Glutamatergic neuron (in vitro differentiated cells): ENCODE data around the gene CFHR1. TPM values are rescaled to one million over a fixed set of nuclear protein-coding genes. Genes with fewer than 3 reads are reported as not detected.

ENCODE experiments used
- DNase-seq: peaks from one replicate; pipeline ENCODE4 v3.0.0; 2022
- H3K27ac Mint-ChIP-seq: one replicate; pipeline ENCODE4 v1.8.0; 2020; ENCODE audit warnings: mild to moderate bottlenecking, mixed read lengths, inconsistent platforms; ENCODE audit not compliant: unreplicated experiment
- H3K27me3 Mint-ChIP-seq: one replicate; pipeline ENCODE4 v1.8.0; 2020; ENCODE audit warnings: mild to moderate bottlenecking, moderate library complexity, mixed read lengths, inconsistent platforms; ENCODE audit not compliant: unreplicated experiment
- H3K36me3 Mint-ChIP-seq: one replicate; pipeline ENCODE4 v1.8.0; 2020; ENCODE audit warnings: mild to moderate bottlenecking, mixed read lengths, inconsistent platforms; ENCODE audit not compliant: unreplicated experiment
- H3K4me1 Mint-ChIP-seq: one replicate; pipeline ENCODE4 v1.8.0; 2020; ENCODE audit warnings: mild to moderate bottlenecking, low read depth, mixed read lengths, inconsistent platforms; ENCODE audit not compliant: unreplicated experiment
- H3K4me3 Mint-ChIP-seq: one replicate; pipeline ENCODE4 v1.8.0; 2020; ENCODE audit warnings: mild to moderate bottlenecking, mixed read lengths, inconsistent platforms; ENCODE audit not compliant: unreplicated experiment
- H3K9me3 Mint-ChIP-seq: one replicate; pipeline ENCODE4 v1.8.0; 2020; ENCODE audit warnings: mild to moderate bottlenecking, moderate library complexity, mixed read lengths, inconsistent platforms; ENCODE audit not compliant: unreplicated experiment
- total RNA-seq: library from RNA; stranded (reverse); fragmentation: NEBNext Ultra II Directional; extraction: Animal tissue kit (Norgen Biotek cat#: 25700); gene quantifications from one replicate; pipeline ENCODE4 v1.2.1, GENCODE V29; 2021; ENCODE audit not compliant: unreplicated experiment
- TF ChIP-seq, protein P1 (sequence below): fragments of 200-600 bp; sonication (generic); IDR thresholded peaks from one replicate; pipeline ENCODE4 v1.5.0; 2021; ENCODE audit not compliant: partially characterized antibody, unreplicated experiment

CFHR1 gene
- total RNA-seq, 1 donor from 2014 or later: not detected

GRCh38 chr1:196860323-196860884 lies 40.9 kb downstream of the CFHR1 start:
- Mint-ChIP-seq H3K27me3 (no peaks in the 10 kb centered on the region), H3K9me3 (no peaks in the 10 kb centered on the region), H3K36me3 (no peaks in the 10 kb centered on the region), H3K4me1 (no peaks in the 10 kb centered on the region), H3K4me3 (no peak overlapping the region), H3K27ac (no peak overlapping the region)
- DNase-seq: no peak
- TF ChIP-seq, protein P1, sequence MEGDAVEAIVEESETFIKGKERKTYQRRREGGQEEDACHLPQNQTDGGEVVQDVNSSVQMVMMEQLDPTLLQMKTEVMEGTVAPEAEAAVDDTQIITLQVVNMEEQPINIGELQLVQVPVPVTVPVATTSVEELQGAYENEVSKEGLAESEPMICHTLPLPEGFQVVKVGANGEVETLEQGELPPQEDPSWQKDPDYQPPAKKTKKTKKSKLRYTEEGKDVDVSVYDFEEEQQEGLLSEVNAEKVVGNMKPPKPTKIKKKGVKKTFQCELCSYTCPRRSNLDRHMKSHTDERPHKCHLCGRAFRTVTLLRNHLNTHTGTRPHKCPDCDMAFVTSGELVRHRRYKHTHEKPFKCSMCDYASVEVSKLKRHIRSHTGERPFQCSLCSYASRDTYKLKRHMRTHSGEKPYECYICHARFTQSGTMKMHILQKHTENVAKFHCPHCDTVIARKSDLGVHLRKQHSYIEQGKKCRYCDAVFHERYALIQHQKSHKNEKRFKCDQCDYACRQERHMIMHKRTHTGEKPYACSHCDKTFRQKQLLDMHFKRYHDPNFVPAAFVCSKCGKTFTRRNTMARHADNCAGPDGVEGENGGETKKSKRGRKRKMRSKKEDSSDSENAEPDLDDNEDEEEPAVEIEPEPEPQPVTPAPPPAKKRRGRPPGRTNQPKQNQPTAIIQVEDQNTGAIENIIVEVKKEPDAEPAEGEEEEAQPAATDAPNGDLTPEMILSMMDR: no peak

DNA sequence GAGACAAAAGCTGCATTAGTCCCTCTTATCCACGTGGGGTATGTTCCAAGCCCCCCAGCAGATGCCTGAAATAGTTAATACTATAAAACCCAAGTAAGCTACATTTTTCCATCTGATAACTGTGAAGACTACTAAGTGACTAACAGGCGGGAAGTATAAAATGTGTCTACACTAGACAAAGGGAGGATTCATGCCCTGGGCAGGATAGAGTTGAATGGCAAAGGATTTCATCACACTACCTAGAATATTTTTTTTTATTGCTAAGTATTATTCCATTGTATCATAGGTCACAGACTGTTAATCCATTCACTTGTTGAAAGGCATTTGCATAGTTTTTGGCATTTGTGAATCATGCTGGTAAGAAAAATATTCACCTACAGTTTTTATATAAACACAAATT lies 41.9 kb downstream of the CFHR1 start:
- DNase-seq: no peak
- Mint-ChIP-seq H3K36me3 (no peaks in the 10 kb centered on the region), H3K27ac (no peak overlapping the region), H3K27me3 (no peaks in the 10 kb centered on the region), H3K4me1 (no peaks in the 10 kb centered on the region), H3K4me3 (no peak overlapping the region), H3K9me3 (no peaks in the 10 kb centered on the region)
- TF ChIP-seq, protein P1: no peak

GRCh38 chr1:196866974-196867373 lies 47.4 kb downstream of the CFHR1 start:
- no peaks in the 10 kb centered on the region for H3K36me3 Mint-ChIP-seq
- H3K27ac Mint-ChIP-seq: no peak overlapping the region
- H3K27me3 Mint-ChIP-seq: peaks cover 2% of the 10 kb centered on the region
- no peak overlapping the region for H3K4me3 Mint-ChIP-seq
- no peaks in the 10 kb centered on the region for H3K4me1 Mint-ChIP-seq
- no peaks in the 10 kb centered on the region for H3K9me3 Mint-ChIP-seq
- TF ChIP-seq, protein P1: no peak
- DNase-seq: no peak

- H3K4me1 Mint-ChIP-seq: no peaks in the 10 kb centered on the region
- no peak overlapping the region for H3K27ac Mint-ChIP-seq
- TF ChIP-seq, protein P1: no peak
- H3K9me3 Mint-ChIP-seq: no peaks in the 10 kb centered on the region
- no peak overlapping the region for H3K4me3 Mint-ChIP-seq
- H3K27me3 Mint-ChIP-seq: peaks cover 2% of the 10 kb centered on the region
- H3K36me3 Mint-ChIP-seq: no peaks in the 10 kb centered on the region
- DNase-seq: no peak
Measured at GRCh38 chr1:196873385-196873784, 53.9 kb downstream of the CFHR1 start.

GRCh38 chr1:196875935-196876334 lies 56.4 kb downstream of the CFHR1 start:
- Mint-ChIP-seq H3K4me3 (no peak overlapping the region), H3K36me3 (no peaks in the 10 kb centered on the region), H3K4me1 (no peaks in the 10 kb centered on the region), H3K27me3 (peaks cover 2% of the 10 kb centered on the region), H3K27ac (no peak overlapping the region), H3K9me3 (no peaks in the 10 kb centered on the region)
- DNase-seq: no peak
- TF ChIP-seq, protein P1: no peak
